Measurements from ENCODE around the gene JUNB. TPM values are rescaled to one million over a fixed set of nuclear protein-coding genes. Genes with fewer than 3 reads are reported as not detected.
"Not testable (repeated sequence)": the region's sequence is repeated elsewhere in the genome, so short reads cannot be mapped to it uniquely, and the experiment has no call there.

JUNB gene
- polyA plus RNA-seq, 2 donors: 175 to 339 TPM

GRCh38 chr19:12800923-12801465 is 9.7 kb downstream of the JUNB start:
- H3K4me1 ChIP-seq (ENCODE audit: control insufficient read depth in 2 of 2, insufficient read depth in 2 of 2, low read length in 1 of 2): peaks cover 3% of the 10 kb centered on the region in 2 donors
- H3K4me3 ChIP-seq (ENCODE audit: low read depth in 1 of 2, low read length in 2 of 2): peak overlapping the region; percentile 84 to 91
- peaks cover 0 to 10% of the 10 kb centered on the region in 2 donors for H3K36me3 ChIP-seq (ENCODE audit: control insufficient read depth in 2 of 2, insufficient read depth in 2 of 2, low read length in 1 of 2)
- no peaks in the 10 kb centered on the region for H3K9me3 ChIP-seq (ENCODE audit: control insufficient read depth in 2 of 2, insufficient read depth in 1 of 2, low read depth in 1 of 2, low read length in 1 of 2)
- 7 to 9% methylated on average over 28 to 38 of the region's 38 CpGs for WGBS, 2 donors
- no peaks in the 10 kb centered on the region for H3K27me3 ChIP-seq (ENCODE audit: control insufficient read depth in 1 of 2, insufficient read depth in 2 of 2, low read length in 2 of 2)
- H3K27ac ChIP-seq (ENCODE audit: low read depth in 2 of 2, low read length in 1 of 2): peak overlapping the region; percentile 64 to 80

- no peaks in the 10 kb centered on the region for H3K9me3 ChIP-seq (ENCODE audit: control insufficient read depth in 2 of 2, insufficient read depth in 1 of 2, low read depth in 1 of 2, low read length in 1 of 2)
- WGBS, 2 donors: 0 to 1% methylated on average over 51 to 78 of the region's 78 CpGs
- no peaks in the 10 kb centered on the region for H3K27me3 ChIP-seq (ENCODE audit: control insufficient read depth in 1 of 2, insufficient read depth in 2 of 2, low read length in 2 of 2)
- peaks cover 0 to 10% of the 10 kb centered on the region in 2 donors for H3K36me3 ChIP-seq (ENCODE audit: control insufficient read depth in 2 of 2, insufficient read depth in 2 of 2, low read length in 1 of 2)
- H3K4me3 ChIP-seq (ENCODE audit: low read depth in 1 of 2, low read length in 2 of 2): peak within 1 kb of the TSS; percentile 84 to 91
- peaks cover 3% of the 10 kb centered on the region in 2 donors for H3K4me1 ChIP-seq (ENCODE audit: control insufficient read depth in 2 of 2, insufficient read depth in 2 of 2, low read length in 1 of 2)
- peak within 1 kb of the TSS; percentile 64 to 80 for H3K27ac ChIP-seq (ENCODE audit: low read depth in 2 of 2, low read length in 1 of 2)
These were observed 10.4 kb downstream of the JUNB start, which contains the start of the genes PRDX2 and THSD8 for GRCh38 chr19:12801466-12802266. PRDX2 (minus strand) TSS chr19:12801800; CDS start chr19:12801261, 539 bp downstream. THSD8 (plus strand) TSS chr19:12802069; CDS start chr19:12802072, 3 bp downstream.

- 39% methylated on average over 22 of the region's 22 CpGs for WGBS, 2 donors
- H3K36me3 ChIP-seq (ENCODE audit: control insufficient read depth in 2 of 2, insufficient read depth in 2 of 2, low read length in 1 of 2): peaks cover 0 to 10% of the 10 kb centered on the region in 2 donors
- H3K4me1 ChIP-seq (ENCODE audit: control insufficient read depth in 2 of 2, insufficient read depth in 2 of 2, low read length in 1 of 2): peaks cover 7% of the 10 kb centered on the region in 2 donors
- H3K4me3 ChIP-seq (ENCODE audit: low read depth in 1 of 2, low read length in 2 of 2): peak overlapping the region; percentile 84 to 91
- H3K27ac ChIP-seq (ENCODE audit: low read depth in 2 of 2, low read length in 1 of 2): peak overlapping the region; percentile 29 to 80
- no peaks in the 10 kb centered on the region for H3K9me3 ChIP-seq (ENCODE audit: control insufficient read depth in 2 of 2, insufficient read depth in 1 of 2, low read depth in 1 of 2, low read length in 1 of 2)
- no peaks in the 10 kb centered on the region for H3K27me3 ChIP-seq (ENCODE audit: control insufficient read depth in 1 of 2, insufficient read depth in 2 of 2, low read length in 2 of 2)
These were observed 11.2 kb downstream of the JUNB start for GRCh38 chr19:12802267-12803106.

GRCh38 chr19:12804051-12804450 is 12.8 kb downstream of the JUNB start:
- peaks cover 0 to 10% of the 10 kb centered on the region in 2 donors for H3K36me3 ChIP-seq (ENCODE audit: control insufficient read depth in 2 of 2, insufficient read depth in 2 of 2, low read length in 1 of 2)
- H3K4me3 ChIP-seq (ENCODE audit: low read depth in 1 of 2, low read length in 2 of 2): no peak overlapping the region
- no peaks in the 10 kb centered on the region for H3K9me3 ChIP-seq (ENCODE audit: control insufficient read depth in 2 of 2, insufficient read depth in 1 of 2, low read depth in 1 of 2, low read length in 1 of 2)
- H3K4me1 ChIP-seq (ENCODE audit: control insufficient read depth in 2 of 2, insufficient read depth in 2 of 2, low read length in 1 of 2): peaks cover 7% of the 10 kb centered on the region in 2 donors
- H3K27ac ChIP-seq (ENCODE audit: low read depth in 2 of 2, low read length in 1 of 2): no peak overlapping the region
- H3K27me3 ChIP-seq (ENCODE audit: control insufficient read depth in 1 of 2, insufficient read depth in 2 of 2, low read length in 2 of 2): no peaks in the 10 kb centered on the region
- 92 to 93% methylated on average over 26 of the region's 26 CpGs for WGBS, 2 donors

DNA sequence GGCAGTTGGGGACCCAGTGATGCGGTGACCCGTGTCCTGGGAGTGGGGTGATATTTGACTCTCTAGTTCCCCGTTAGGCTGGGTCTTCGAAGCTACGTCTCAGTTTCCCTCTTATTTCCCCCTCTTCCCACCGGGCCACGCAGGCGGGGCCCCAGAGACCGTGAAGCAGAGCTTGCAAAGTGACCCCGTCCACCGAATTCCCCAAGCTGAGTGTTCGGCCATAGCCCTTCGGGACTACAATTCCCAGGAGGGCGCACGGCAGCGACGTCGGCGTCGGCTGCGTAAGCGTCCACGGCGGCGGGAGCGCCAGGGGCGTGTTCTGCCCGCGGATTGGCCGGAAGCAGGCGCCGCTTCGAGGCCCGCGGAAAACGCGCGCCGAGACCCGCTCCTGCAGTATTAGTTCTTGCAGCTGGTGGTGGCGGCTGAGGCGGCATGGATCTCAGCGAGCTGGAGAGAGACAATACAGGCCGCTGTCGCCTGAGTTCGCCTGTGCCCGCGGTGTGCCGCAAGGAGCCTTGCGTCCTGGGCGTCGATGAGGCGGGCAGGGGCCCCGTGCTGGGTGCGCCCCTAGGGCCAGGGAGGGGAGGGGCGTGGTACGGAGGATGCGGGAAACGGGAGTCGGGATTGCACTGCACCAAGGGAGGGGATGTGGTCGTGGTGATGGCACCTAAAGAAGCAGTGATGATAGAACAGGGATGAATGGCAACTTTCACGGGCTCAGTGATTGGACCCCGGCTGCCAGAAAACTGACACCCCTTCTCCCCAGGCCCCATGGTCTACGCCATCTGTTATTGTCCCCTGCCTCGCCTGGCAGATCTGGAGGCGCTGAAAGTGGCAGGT is 15.2 kb downstream of the JUNB start, which contains the start of gene RNASEH2A:
Gene RNASEH2A (plus strand): TSS at position 343 of the 840 bp plus-strand sequence. CDS start 90 bp downstream, at position 433.
- Histone ChIP-seq H3K27me3 (ENCODE audit: control insufficient read depth in 1 of 2, insufficient read depth in 2 of 2, low read length in 2 of 2) (no peaks in the 10 kb centered on the region), H3K9me3 (ENCODE audit: control insufficient read depth in 2 of 2, insufficient read depth in 1 of 2, low read depth in 1 of 2, low read length in 1 of 2) (no peaks in the 10 kb centered on the region), H3K4me3 (ENCODE audit: low read depth in 1 of 2, low read length in 2 of 2) (peak within 1 kb of the TSS; percentile 56 to 73), H3K36me3 (ENCODE audit: control insufficient read depth in 2 of 2, insufficient read depth in 2 of 2, low read length in 1 of 2) (no peaks in the 10 kb centered on the region), H3K4me1 (ENCODE audit: control insufficient read depth in 2 of 2, insufficient read depth in 2 of 2, low read length in 1 of 2) (peaks cover 4 to 5% of the 10 kb centered on the region in 2 donors), H3K27ac (ENCODE audit: low read depth in 2 of 2, low read length in 1 of 2) (peak within 1 kb of the TSS; percentile 44 to 73)
- WGBS, 2 donors: 4% methylated on average over 65 to 66 of the region's 66 CpGs

- Histone ChIP-seq H3K36me3 (ENCODE audit: control insufficient read depth in 2 of 2, insufficient read depth in 2 of 2, low read length in 1 of 2) (peaks cover 0 to 4% of the 10 kb centered on the region in 2 donors), H3K4me3 (ENCODE audit: low read depth in 1 of 2, low read length in 2 of 2) (no peak overlapping the region), H3K27ac (ENCODE audit: low read depth in 2 of 2, low read length in 1 of 2) (no peak overlapping the region), H3K27me3 (ENCODE audit: control insufficient read depth in 1 of 2, insufficient read depth in 2 of 2, low read length in 2 of 2) (no peaks in the 10 kb centered on the region), H3K9me3 (ENCODE audit: control insufficient read depth in 2 of 2, insufficient read depth in 1 of 2, low read depth in 1 of 2, low read length in 1 of 2) (no peaks in the 10 kb centered on the region), H3K4me1 (ENCODE audit: control insufficient read depth in 2 of 2, insufficient read depth in 2 of 2, low read length in 1 of 2) (no peaks in the 10 kb centered on the region)
- 92 to 93% methylated on average over 7 of the region's 7 CpGs for WGBS, 2 donors
These were observed 23.8 kb downstream of the JUNB start for GRCh38 chr19:12815088-12815487.

DNA sequence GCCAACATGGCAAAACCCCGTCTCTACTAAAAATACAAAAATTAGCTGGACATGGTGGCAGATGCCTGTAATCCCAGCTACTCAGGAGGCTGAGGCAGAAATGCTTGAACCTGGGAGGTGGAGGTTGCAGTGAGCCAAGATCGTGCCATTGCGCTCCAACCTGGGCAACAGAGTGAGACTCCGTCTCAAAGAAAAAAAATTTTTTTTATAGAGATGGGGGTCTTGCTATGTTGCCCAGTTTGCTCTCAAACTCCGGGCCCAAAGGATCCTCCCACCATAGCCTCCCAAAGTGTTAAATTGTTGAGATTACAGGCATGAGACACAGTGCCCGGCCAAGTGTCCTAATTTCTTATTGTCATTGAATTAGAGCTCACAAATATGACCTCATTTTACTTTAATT is 25.9 kb downstream of the JUNB start:
- 91 to 94% methylated on average over 6 of the region's 6 CpGs for WGBS, 2 donors
- H3K27me3 ChIP-seq (ENCODE audit: control insufficient read depth in 1 of 2, insufficient read depth in 2 of 2, low read length in 2 of 2); H3K4me3 ChIP-seq (ENCODE audit: low read depth in 1 of 2, low read length in 2 of 2); H3K4me1 ChIP-seq (ENCODE audit: control insufficient read depth in 2 of 2, insufficient read depth in 2 of 2, low read length in 1 of 2); H3K9me3 ChIP-seq (ENCODE audit: control insufficient read depth in 2 of 2, insufficient read depth in 1 of 2, low read depth in 1 of 2, low read length in 1 of 2); H3K27ac ChIP-seq (ENCODE audit: low read depth in 2 of 2, low read length in 1 of 2); H3K36me3 ChIP-seq (ENCODE audit: control insufficient read depth in 2 of 2, insufficient read depth in 2 of 2, low read length in 1 of 2): not testable (repeated sequence)

DNA sequence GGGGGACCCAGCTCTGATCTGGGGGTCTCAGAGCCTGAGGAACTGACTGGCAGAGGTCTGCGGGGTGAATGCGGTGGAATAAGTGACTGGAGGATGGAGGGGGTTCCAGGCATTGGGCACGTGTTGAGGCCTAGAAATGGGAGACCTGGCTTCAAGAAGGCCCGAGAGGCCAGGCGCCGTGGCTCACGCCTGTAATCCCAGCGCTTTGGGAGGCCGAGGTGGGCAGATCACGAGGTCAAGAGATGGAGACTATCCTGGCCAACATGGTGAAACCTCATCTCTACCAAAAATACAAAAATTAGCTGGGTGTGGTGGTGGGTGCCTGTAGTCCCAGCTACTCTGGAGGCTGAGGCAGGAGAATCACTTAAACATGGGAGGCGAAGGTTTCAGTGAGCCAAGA is 26.5 kb downstream of the JUNB start:
- H3K27ac ChIP-seq (ENCODE audit: low read depth in 2 of 2, low read length in 1 of 2); H3K9me3 ChIP-seq (ENCODE audit: control insufficient read depth in 2 of 2, insufficient read depth in 1 of 2, low read depth in 1 of 2, low read length in 1 of 2); H3K4me1 ChIP-seq (ENCODE audit: control insufficient read depth in 2 of 2, insufficient read depth in 2 of 2, low read length in 1 of 2); H3K4me3 ChIP-seq (ENCODE audit: low read depth in 1 of 2, low read length in 2 of 2); H3K36me3 ChIP-seq (ENCODE audit: control insufficient read depth in 2 of 2, insufficient read depth in 2 of 2, low read length in 1 of 2); H3K27me3 ChIP-seq (ENCODE audit: control insufficient read depth in 1 of 2, insufficient read depth in 2 of 2, low read length in 2 of 2): not testable (repeated sequence)
- WGBS, 2 donors: 93 to 94% methylated on average over 11 of the region's 11 CpGs
